HG02970 (cell line): ENCODE measurements around the gene GRB10.

Source experiments
- ATAC-seq: cut with Tn5 transposase; IDR thresholded peaks from one replicate; pipeline ENCODE4 v1.9.1; 2021; ENCODE audit warnings: mild to moderate bottlenecking, moderate library complexity, moderate number of reproducible peaks; ENCODE audit not compliant: unreplicated experiment, low FRiP score

GRB10 gene

GRCh38 chr7:50622821-50623220, 159.9 kb downstream of the GRB10 start:
- no peak for ATAC-seq

- no peak for ATAC-seq
Measured at GRCh38 chr7:50621973-50622490, 160.7 kb downstream of the GRB10 start.

GRCh38 chr7:50621206-50621605, 161.5 kb downstream of the GRB10 start:
- no peak for ATAC-seq

GRCh38 chr7:50620433-50620832, 162.3 kb downstream of the GRB10 start:
- ATAC-seq, result no peak

GRCh38 chr7:50619684-50620083, 163.0 kb downstream of the GRB10 start:
- ATAC-seq, result no peak

GRCh38 chr7:50618281-50618680, 164.4 kb downstream of the GRB10 start:
- ATAC-seq, result no peak

- no peak for ATAC-seq
Measured at GRCh38 chr7:50615519-50616080, 167.1 kb downstream of the GRB10 start.

GRCh38 chr7:50614721-50615518, 167.8 kb downstream of the GRB10 start:
- no peak for ATAC-seq

- ATAC-seq, result no peak
Measured at GRCh38 chr7:50613473-50613872, 169.2 kb downstream of the GRB10 start.

GRCh38 chr7:50612704-50613103, 170.0 kb downstream of the GRB10 start:
- ATAC-seq, result no peak

- peak; percentile 63 for ATAC-seq
Measured at GRCh38 chr7:50610521-50611277, 172.0 kb downstream of the GRB10 start.

GRCh38 chr7:50608196-50608906, 174.3 kb downstream of the GRB10 start:
- ATAC-seq, result no peak

GRCh38 chr7:50607524-50608125, 175.1 kb downstream of the GRB10 start:
- ATAC-seq, result no peak

GRCh38 chr7:50605059-50605458, 177.6 kb downstream of the GRB10 start:
- ATAC-seq, result no peak

- no peak for ATAC-seq
Measured at GRCh38 chr7:50603287-50603686, 179.4 kb downstream of the GRB10 start.

GRCh38 chr7:50599385-50599784, 183.3 kb downstream of the GRB10 start:
- no peak for ATAC-seq

GRCh38 chr7:50598460-50599343, 184.0 kb downstream of the GRB10 start:
- ATAC-seq, result no peak

- no peak for ATAC-seq
Measured at GRCh38 chr7:50596484-50596883, 186.2 kb downstream of the GRB10 start.

GRCh38 chr7:50595491-50596102, 187.1 kb downstream of the GRB10 start:
- ATAC-seq, result peak; percentile 10
